ENCODE data around the gene COL24A1.

DNA sequence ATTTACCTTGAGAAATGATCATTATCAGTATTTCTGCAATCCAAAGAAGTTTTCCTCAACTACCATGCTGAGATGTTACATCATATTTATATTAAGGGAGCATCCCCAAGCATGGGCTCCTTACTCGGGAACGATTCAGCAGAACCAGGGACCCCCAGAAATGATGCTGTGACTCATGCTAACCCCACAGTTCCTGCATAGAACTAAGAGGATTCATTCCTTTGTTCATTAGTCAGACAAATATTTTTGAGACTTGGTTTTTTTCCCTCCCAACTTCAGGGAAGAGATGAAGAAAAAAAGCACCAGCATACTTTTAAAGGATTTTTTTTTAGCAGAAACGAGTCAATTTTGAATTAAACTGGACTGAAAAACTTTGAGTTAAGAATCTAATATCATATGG lies 49.2 kb upstream of the COL24A1 start:
- no peak for TF ChIP-seq CTCF (IDR thresholded peaks at IDR 0.05)
- TF ChIP-seq POLR2A (IDR thresholded peaks at IDR 0.05): no peak
- no peak for TF ChIP-seq POLR2AphosphoS5 (IDR thresholded peaks at IDR 0.05)

All from breast epithelium (tissue), 3 donors.